Urothelium cell line (cell line): ENCODE data around the gene SZRD1.
A peak's percentile ranks its signal among the peaks of the same experiment; 100 is the strongest.

Experiments used
- DNase-seq: peaks from one replicate; pipeline ENCODE4 v3.0.0; 2011; ENCODE audit warnings: low spot score, mixed read lengths
- FAIRE-seq: peaks from 2 replicates; lab custom pipeline; 2011; peaks lifted over from hg19 to GRCh38; lab: Jason Lieb, UNC

SZRD1 gene

GRCh38 chr1:16367258-16367967 lies 371 bp downstream of the SZRD1 start:
- FAIRE-seq = no peak

DNA sequence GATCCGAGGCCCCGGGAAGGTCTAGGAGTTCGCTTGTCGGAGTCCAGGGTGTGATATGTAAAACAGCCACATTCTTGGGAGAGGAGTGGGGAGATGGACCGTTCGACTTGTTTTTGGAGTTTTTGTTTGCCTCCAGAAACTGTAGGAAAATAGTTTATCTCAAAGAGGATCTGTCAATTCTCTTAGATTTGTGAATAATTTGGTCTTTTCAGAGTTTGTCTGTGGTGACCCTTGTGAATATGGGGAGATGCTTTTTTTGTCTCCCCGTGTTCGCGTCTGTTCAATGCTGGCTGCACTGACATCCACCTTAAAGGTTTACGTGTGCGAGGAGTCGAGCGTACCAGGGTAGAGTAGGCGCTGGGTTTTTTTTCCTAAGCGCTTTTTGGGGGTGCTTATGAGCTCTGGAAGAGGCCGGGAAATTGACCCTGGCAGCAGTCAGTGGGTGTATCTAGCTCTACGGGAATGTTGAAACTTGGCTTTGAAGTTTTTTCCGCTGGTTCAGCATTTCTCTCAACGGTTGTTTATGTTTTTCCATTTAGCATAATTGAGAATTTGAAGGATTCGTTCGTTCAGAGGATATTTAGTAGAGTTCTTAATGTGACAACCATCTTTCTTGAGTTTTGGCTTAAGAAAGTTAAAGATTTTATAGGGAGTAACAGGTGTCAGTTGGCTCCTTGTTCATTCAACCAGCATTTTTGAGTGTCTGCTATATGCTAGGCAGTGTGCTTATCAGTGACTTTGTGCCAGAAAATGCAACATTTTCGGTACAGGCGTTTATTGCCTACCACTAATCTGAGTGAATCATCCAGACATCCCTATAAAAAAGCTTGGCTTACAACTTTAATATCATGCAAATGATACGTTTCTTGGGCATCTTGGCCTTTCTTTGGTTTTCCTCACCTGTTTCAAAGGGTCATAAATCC lies 1.2 kb downstream of the SZRD1 start:
- FAIRE-seq (no peak), DNase-seq (no peak)

More at GRCh38 chr1:16367258-16367967, 371 bp downstream of the SZRD1 start:
- peak; percentile 76 for DNase-seq

- FAIRE-seq = no peak
- DNase-seq = no peak
Observed at GRCh38 chr1:16369821-16370220, 2.8 kb downstream of the SZRD1 start.

DNA sequence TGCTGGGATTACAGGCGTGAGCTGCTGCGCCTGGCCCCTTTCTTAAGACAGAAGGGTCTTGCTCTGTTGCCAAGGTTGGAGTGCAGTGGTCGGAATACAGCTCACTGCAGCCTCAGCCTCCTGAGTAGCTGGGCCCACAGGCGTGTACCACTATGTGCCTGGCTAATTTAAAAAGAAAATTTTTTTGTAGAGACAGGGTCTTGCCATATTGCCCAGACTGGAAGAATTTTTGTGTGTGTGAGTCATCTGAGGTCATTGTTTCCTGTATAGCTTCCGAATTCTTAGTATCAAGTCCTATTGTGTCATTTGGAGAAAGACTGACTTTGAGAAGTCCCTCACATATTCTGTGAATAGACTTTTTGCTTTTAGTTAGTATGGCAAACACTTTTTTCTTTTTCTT lies 4.7 kb downstream of the SZRD1 start:
- FAIRE-seq = no peak
- DNase-seq = peak; percentile 52

DNA sequence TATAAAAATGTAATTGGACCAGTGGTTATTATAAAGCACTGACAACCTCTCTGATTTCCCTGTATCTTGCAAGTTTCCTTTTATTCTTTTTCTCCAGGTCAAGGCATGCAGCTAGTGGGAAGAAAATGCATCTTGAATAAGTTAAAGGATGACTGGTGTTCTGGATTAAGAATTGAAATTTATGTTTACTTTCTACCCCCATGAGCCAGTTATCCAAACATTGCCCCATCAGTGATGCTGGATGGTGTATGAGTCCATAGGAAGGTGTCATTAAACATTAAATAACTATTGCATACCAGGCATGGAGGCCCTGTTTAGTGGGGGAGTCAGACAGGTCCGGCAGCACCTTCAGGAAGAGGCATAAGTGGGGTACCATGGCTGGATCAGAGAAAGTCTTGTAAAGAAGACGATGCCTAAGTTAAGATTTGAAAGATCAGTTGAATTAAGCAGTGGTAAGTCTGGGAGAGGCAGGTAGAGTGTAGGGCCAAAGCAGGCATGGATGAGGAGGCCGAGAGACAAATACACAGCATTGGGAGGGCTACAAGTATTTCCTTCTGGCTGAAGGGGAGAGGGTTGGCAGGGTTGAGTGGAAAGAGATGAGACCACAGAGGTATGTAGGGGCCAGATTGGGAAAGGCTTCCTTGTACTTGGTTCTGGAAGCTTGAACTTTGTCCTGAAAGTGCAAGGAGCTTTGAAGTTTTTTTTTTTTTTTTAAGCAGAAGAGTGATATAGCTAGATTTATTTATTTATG lies 5.7 kb downstream of the SZRD1 start:
- no peak for FAIRE-seq
- DNase-seq = no peak

GRCh38 chr1:16374266-16374665 lies 7.2 kb downstream of the SZRD1 start:
- DNase-seq = no peak
- no peak for FAIRE-seq

DNA sequence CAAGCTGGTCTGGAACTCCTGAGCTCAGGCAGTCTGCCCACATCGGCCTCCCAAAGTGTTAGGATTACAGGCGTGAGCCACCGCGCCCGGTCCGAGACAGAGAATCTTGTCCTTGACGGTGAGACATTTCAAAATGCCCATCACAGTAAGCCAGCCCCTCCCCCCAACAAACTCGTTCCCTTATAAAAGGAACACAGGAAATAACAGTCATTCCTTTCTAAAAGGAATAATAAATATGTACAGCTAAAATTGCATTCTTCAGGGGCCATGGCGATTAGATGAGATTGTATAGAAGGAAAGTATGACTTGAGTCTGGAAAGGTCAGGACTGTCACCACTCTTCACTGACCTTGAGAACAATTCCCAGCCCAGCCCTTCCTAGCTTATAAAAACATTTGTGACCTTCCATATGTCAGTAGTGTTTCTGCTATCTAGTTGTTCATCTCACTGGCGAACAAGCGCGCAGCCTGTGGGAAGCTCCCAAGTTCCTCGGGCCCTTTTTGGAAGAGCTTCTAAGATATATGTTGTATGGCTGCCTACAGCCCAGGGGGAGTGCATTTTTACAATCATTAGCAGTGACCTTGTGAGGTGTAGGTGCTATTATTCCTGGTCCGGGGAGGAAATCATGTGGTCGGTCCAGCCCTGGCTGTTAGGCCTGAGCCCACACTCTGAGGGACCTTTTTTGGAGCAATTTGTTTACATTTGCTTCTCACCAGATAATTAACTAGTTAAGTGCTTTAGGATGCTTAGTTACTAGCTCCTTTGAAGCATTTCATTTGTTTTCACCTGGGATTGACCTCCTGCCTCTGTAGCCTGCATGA lies 8.7 kb downstream of the SZRD1 start:
- FAIRE-seq (no peak), DNase-seq (no peak)

DNA sequence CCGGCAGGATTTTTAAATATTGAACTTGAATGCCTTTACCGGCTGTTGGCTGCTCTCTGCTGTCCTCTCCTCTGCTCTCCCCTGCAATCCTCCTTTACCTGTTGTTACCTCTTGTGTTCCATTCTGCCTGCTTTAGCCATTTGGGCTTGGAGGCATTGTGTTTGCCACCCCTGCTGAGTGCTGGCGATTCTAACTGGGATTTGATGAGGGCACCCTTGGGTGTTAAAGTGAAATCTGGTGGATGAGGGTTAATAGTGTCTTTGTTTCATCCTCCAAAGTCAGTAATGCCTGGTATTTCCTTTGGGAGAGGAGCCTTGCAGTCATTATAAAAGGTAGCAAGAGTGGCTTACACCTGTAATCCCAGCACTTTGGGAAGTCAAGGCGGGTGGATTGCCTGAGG lies 9.9 kb downstream of the SZRD1 start:
- FAIRE-seq (no peak), DNase-seq (no peak)

DNA sequence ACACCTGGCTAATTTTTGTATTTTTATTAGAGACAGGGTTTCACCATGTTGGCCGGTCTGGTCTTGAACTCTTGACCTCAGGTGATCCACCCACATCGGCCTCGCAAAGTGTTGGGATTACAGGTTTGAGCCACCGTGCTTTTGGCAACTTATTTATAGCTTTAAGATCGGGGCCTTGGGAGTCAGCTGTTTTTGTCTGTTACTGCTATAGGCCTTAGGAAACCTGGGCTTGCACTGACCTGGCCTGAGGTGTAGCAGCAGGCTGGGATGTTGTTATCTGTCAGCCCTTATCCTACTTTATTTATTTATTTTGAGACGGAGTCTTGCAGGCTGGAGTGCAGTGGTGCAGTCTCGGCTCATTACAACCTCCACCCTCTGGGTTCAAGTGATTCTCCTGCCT lies 11.4 kb downstream of the SZRD1 start:
- FAIRE-seq = no peak
- no peak for DNase-seq

DNA sequence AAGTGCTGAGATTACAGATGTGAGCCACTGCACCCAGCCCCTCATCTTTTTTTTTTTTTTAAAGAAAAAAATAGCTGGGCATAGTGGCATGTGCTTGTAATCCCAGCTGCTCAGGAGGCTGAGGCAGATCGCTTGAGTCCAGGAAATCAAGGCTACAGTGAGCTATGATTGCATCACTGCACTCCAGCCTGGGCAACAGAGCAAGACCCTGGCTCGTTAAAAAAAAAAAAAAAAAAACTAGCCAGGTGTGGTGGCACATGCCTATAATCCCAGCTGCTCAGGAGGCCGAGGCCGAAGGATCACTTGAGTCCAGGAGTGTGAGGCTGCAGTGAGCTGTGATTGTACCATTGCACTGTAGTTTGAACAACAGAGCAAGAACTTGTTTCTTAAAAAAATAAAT lies 13.8 kb downstream of the SZRD1 start:
- DNase-seq (no peak), FAIRE-seq (no peak)

DNA sequence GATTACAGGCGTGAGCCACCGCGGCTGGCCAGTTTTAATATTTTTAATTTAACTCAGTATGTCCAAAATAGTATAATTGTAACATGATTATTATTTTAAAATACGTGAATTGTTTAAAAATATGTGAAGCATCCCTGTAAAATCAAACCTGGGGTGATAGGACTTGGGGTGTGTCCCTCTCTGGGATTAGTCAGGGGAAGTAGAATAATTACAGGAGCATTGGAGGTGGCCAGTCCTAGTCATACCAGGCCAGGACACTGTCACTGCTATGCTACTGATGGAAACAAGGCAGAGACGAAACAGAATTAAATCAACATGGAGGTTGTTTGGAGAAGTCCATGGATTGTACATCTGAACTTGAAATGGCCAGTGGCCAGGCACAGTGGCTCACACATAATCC lies 16.8 kb downstream of the SZRD1 start:
- no peak for DNase-seq
- FAIRE-seq = no peak

GRCh38 chr1:16385659-16386453 lies 18.8 kb downstream of the SZRD1 start:
- DNase-seq (no peak), FAIRE-seq (no peak)

- peak; percentile 59 for DNase-seq
- no peak for FAIRE-seq
Observed at GRCh38 chr1:16386454-16387113, 19.5 kb downstream of the SZRD1 start.

- no peak for FAIRE-seq
- no peak for DNase-seq
Observed at GRCh38 chr1:16387201-16388188, 20.5 kb downstream of the SZRD1 start.

- FAIRE-seq = no peak
- DNase-seq = no peak
Observed at GRCh38 chr1:16391411-16391810, 24.4 kb downstream of the SZRD1 start.

DNA sequence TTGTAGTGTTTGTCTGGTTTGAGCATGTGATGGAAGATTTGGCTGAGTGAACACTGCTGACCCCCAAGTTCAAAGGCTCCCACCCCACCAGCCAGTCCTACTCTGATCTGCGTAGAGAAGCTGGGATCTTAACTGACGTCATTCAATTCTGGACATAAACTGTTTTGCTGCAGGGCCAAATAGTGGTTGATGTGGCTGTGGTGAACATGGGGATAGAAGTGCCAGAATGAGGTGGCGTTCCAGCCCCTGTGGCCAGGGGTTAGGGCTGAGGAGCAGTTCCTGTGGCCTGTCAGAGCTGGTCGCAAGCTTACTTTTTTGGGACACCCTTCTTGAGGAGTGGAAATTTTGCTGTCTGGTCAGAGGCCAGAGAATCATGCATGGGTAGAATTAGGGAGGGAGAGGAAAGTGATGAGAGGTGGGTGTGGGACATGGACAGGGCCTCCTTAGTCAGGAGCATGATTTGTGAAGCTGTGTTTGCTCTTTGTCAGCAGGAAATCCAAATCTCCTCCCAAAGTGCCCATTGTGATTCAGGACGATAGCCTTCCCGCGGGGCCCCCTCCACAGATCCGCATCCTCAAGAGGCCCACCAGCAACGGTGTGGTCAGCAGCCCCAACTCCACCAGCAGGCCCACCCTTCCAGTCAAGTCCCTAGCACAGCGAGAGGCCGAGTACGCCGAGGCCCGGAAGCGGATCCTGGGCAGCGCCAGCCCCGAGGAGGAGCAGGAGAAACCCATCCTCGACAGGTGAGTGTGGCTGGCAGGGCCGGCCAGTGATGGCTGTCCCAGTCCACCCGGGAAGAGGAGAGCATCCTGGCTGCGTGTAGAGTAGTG lies 25.9 kb downstream of the SZRD1 start:
- no peak for DNase-seq
- FAIRE-seq = no peak
